UCSD-AML1 (cell line): ENCODE results near the gene IFITM1.

Experiments used
- DNase-seq: peaks from one replicate; lab custom pipeline; 2025; ENCODE audit not compliant: unreplicated experiment; lab: John Stamatoyannopoulos, UW

Gene IFITM1

DNA sequence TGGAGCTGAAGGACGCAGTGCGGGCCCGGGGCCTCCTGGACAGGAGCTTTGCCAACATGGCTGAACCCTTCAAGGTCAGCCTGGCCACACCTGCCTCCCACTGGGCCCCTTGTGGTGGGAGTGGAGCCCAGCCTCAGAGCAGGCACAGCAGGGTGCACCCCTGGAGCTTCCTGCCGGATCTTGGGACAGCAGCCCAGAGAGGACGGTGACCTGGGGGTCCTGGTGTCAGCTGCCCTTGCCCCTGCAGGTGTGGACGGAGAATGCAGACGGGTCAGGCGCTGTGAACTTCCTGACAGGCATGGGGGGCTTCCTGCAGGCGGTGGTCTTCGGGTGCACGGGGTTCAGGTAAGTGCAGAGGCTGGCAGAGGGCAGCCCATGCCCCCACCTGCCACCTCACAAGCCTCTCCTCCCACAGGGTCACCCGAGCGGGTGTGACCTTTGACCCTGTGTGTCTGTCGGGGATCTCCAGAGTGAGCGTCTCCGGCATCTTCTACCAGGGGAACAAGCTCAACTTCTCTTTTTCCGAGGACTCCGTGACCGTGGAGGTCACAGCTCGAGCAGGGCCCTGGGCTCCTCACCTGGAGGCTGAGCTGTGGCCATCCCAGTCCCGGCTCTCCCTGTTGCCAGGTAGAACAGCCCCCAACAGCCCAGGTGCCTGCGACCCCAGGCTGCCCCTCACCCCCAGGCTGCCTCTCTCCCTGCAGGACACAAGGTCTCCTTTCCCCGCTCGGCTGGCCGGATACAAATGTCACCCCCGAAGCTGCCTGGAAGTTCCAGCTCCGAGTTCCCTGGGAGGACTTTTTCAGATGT lies 19.8 kb upstream of the IFITM1 start:
- DNase-seq = no peak

DNA sequence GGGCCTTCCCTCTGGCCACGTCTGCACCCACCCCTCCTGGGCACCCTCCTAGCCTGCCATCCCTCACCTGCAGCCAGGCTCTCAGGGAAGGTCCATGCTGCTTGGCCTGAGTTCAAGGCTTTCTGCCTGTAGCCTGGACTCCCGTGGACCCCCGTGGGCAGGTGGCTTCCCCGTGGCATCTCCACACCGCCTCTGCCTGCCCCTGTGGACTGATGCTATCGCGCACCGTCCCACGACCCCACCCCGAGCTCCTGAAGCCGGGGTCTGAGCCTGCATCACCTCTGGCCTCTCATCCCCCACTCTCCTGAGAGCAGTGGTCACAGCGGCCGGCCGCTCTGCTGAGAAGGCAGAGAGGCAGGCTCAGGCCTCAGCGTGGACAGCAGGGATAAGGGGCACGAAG lies 19.1 kb upstream of the IFITM1 start:
- no peak for DNase-seq

DNA sequence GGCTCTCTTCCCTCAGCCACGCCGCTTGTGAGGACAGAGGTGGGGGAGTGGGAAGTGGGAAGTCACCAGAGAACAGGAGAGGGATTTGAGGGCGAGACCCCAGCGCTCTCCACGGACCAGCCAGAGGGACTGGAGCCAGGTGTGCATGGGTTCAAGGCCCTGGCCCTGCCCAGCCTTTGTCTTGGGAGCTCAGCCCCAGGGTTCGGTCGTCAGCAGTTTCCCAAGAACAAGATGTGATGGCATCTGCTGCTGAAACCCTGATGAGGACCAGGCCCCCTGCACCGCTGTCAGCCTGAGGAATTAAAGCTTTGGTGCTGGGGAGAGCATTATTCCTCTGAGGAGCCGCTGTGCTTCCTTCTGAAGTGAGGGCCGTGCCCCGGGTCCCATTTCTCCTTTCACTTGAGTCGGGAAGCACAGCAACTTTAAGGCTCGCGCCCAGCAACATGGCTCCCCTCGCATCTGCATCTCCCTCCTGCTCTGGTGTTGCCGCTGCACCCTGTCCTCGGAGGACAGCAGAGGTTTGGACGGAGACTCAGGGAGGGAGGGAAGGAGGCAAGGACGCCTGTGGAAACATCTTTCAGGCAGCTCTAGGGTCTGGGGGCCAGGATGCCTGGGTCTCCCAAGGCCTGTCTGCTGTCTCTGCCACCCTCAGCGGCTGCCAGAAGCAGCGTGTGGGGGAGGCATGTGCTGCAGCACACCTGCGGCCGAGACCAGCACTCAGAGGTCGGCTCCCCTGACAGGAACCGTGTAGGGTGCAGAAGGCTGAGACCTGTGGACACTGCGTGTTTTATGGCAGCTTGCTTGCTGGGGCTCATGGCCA lies 18.3 kb upstream of the IFITM1 start:
- DNase-seq = no peak

DNA sequence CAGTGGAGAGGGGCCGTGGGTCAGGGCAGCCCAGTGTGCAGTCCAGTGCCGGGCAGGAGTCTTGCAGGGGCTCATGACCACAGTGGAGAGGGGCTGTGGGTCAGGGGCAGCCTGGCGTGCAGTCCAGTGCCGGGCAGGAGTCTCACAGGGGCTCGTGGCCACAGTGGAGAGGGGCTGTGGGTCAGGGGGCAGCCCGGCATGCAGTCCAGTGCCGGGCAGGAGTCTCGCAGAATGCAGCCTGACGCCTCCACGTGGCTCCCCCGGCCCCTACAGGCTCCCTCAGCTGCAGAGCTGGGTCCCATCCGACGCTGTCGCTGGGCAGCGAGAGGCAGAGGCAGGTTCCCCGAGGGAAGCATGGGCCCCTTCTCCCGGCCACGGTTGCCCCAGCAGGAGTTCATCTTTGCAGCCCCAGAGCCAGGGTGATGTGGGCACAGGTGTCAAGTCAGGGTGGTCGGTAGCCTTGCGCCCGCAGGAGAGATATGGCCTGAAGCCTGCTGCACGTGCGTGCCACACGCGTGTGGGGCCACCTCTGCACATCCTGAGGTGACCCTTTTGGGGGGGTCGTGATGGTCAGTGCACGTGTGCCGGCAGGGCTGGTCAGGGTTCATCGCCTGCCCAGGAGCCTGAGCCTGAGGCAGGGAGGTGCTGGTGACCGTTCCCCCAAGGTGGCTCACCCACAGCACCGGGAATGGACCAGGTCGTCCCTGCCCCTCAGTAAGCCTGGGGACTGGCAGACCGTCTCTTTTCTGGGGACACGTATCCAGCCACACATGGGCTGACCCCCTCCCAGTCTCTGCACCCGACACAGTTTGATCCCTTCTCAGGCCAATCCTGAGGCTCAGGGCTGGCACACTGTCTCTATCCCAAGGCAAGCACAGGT lies 17.4 kb upstream of the IFITM1 start:
- DNase-seq = no peak

DNA sequence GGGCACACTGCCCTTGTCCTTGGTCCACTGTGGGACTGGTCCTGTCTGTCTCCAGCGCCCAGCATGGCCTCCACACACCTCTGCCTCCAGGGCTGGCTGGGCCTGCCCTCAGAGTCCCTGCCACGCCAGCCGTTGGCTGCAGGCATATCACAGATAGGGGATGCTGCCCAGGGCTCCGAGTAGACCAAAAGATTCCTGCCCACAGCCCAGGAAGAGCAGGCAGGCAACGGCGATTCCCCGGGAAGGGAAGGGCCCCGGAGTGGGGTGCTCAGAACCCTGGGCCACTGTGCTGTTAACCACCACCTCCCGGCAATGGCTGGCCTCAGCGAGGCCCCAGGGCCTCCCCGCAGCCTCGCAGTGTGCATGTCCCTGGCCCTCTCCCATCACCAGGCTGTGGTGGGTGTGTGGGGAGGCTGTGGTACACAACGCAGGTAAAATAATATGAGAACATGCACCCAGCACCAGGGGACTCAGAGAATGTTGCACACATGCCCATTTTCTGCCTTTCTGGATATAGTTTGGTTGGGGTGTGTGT lies 16.7 kb upstream of the IFITM1 start:
- DNase-seq = no peak

DNA sequence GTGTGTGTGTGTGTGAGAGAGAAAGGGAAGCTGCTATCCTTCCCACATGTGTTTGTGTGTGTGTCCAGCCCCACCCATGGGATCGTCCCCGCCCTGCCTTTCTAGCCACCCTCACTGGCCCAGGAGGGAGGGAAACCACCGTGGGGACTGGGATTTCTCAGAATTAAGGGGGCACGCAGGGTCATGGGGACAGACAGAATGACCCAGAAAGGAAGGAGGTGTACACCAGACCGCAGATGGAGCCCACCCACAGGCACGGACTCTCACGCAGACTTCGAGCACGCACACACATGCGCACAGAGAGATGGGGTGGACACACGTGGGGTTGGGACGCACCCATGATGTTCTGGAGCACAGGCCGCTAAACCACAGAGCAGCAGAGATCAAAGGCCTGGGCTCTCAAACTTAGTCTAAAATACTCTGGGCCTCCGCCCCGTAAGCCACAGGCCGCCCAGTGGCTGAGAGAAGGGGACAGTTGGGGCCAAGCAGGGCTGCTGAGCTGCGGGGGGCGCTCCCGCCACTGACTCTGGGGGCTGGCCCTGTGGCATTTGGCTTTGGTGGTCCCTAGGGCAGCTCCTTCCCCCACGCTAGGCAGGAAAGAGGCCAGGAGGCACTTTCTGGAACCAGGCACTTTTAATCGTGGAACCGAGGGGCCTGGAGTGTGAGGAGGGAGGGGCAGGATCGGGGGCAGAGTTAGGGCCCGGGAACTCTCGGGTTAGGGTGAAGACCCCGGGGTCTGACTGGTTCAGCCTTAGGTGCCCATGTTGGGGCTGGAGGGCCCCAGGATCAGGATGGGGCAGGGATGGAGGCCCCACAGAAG lies 16.0 kb upstream of the IFITM1 start:
- DNase-seq = no peak

DNA sequence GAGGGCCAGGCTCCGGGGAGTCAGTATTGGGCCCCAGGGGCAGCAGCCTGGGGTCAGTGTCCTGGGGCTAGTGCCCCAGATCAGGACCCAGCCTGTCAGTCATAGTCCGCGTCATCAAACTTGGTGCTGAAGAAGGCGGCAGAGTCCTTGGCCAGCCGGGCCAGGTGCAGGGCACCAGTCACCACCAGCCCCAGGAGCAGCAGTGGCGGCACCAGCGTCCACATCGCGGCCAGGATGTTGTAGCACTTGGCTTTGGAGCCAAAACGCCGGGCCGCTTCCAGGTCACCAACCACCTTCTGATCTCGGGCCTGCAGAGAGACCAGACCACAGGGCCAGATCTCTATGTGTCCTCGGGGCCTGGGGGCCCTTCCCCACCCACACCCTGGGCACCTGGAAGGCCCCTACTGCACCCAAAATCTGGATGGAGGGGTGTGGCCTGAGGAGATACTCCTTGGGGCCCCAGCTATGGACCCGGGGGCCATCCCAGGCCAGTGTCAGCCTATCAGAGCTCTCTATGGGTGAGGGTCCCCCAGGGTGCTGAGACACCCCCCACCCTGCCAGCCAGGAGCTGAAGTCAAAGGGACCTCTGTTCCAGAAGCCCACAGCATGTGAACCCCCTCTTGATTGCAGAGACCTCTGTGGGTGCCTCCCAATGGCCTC lies 15.3 kb upstream of the IFITM1 start:
- no peak for DNase-seq

DNA sequence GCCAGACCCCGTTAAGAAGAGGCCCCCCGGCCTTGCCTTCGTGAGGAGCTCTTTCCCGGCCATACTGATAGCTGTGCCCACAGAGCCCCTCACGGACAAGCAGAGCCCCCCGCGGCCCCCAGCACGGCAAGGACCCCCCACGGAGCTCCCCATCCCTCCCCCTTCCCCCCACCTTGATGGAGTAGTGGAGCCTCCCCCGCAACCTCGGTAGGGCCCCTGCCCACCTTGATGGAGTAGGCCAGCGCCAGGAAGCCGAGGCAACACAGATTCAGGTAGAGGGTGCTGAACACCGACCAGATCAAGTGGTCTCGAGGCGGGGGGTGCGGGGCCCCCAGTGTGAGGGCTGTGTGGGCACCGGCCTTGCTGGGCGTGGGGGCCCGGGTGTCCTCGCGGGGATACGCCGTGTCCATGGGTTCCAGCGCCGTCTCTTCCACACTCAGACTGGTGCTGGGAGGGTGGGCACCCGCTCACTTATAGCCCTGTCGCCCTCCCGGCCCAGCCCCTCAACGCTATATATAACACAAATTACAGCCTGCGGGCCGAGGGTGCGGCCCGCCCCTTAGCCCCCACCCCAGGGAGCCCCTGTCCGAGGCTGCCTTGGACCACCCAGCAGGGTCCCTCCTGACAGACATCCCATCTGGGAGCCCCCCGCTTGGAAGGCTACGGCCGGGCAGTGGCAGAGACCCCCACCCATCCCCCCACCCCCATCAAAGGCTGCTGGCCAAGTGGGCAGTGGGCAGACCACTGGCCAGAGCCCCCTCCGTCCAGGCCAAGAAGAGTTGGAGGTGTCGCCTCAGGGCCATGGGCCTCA lies 14.6 kb upstream of the IFITM1 start, which contains the start of gene IFITM5:
TSS of gene IFITM5 (minus strand) at position 446 of the 811 bp plus-strand sequence. CDS start at position 410, 36 bp downstream.
- no peak for DNase-seq

DNA sequence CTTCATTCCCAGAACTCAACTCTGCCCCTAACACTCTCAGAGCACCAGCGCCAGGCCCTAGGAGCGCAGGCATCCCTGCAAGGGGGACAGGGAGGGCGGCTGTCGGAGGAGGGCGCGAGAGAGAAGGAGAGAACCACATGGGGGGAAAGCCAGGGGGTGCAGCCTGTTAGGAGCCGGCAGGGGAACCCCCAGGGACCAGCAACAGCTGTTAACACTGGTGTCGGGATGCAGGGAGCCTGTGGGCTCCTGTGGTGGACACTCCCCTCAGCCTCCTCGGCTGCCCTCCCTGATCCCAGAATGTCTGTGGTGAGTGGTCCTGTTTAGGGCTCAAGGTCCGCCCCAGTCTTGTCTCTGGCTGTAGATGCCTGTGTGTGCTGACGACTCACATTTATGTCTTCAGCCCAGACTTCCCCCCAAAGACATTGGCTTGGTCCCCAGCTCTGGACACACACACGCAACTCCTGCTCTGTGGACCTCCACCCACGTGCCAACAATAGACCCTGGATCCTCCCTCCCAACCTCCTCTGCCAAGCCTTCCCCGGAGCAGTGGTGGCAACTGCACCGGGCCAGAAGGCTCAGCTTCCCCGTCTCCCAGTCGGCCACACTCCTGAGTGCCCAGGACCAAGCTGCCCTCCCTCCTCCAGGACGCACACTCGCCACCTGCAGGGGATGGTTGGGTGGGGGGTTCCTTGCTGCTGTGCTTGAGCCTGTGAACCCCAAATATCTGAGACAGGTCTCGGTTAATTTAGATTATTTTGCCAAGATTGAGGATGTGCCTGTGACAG lies 13.7 kb upstream of the IFITM1 start:
- DNase-seq = no peak

DNA sequence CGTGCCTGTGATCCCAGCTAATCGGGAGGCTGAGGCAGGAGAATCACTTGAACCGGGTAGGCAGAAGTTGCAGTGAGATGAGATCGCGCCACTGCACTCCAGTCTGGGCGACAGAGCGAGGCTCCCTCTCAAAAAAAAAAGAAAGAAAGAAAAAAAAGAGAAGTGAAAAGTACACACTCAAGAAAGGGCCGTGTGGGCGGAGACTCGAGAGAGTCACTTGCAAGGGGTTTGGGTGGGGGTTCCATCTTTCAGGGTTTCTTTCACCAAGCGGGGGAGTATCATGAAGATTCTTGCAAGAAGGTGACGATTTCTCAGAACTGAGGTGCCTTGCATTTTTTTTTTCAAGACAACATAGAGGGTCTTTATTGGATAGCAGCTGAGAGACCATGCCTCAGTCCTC lies 10.5 kb upstream of the IFITM1 start:
- DNase-seq = no peak

DNA sequence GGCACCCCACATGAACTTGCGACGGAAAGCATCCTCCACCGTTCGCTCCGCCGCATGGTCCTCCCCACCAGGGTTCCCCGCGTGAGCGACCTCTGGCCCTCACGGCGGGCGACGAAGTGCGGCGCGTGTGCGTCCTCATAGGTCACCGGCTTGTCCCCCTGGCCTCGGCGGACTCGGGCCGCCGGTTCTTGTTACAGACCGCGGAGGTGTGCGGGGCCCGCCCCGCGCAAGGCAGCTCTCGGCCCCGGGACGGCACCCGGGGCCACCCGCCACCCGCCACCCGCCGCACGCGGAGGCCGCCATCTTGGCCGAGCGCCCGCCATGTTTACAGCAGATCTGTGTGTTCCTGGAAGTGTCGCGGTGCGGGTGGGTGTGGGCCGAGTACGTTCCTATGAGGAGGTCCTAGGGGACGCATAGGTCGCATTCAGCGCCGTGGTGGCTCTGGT lies 9.8 kb upstream of the IFITM1 start:
- DNase-seq = no peak

DNA sequence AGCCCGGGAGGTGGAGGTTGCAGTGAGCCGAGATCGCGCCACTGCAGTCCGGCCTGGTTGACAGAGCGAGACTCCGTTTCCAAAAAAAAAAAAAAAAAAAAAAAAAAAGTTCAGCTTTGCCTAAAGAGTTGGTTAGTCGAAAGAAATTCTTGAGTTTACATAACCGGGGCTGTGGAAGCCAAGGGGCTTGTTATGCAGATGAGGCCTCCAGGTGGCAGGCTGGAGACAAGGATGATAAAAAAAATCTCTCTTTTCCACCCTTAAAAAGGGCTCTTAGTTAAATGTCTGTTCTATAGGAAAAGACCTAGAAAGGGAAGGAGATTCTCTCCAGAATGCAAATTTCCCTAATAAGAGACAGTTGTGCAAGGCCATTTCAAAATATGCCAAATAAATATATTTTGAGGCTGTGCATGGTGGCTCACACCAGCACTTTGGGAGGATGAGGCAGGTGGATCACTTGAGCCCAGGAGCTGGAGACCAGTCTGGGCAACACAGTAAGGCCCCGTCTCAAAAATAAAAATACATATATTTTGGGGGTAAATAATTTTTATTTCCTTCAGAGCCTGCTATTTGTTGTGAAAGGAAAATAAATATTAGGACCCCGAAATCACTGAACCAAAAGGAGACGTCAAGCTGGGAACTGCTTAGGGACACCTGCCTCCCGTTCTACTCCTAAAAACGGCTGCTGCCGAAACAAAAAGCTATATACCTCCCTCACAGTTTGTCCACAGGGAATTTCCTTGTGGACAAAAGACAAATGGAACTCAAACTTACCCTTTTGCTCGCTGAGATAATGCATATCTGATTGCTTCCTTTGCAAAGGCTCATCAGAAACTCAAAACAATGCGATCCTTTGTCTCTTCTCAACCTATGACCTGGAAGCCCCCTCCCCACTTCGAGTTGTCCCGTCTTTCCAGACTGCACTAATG lies 8.7 kb upstream of the IFITM1 start:
- peak; percentile 53 for DNase-seq

DNA sequence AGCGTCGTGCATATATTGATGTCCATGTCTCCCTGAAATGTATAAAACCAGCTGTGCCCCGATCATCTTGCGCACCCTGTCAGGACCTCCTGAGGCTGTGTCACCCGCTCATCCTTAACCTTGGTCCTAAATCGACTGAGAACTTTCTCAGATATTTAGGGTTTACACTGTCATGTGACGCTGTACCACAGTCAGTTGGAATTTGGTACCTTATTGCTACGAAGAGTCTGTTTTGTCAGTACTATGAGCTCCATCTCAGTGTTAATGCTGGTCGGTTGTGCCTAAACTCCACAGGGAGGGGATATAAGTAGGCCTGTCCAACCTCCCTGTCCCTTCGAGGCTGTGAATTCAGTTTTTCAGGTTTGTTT lies 8.0 kb upstream of the IFITM1 start:
- no peak for DNase-seq

DNA sequence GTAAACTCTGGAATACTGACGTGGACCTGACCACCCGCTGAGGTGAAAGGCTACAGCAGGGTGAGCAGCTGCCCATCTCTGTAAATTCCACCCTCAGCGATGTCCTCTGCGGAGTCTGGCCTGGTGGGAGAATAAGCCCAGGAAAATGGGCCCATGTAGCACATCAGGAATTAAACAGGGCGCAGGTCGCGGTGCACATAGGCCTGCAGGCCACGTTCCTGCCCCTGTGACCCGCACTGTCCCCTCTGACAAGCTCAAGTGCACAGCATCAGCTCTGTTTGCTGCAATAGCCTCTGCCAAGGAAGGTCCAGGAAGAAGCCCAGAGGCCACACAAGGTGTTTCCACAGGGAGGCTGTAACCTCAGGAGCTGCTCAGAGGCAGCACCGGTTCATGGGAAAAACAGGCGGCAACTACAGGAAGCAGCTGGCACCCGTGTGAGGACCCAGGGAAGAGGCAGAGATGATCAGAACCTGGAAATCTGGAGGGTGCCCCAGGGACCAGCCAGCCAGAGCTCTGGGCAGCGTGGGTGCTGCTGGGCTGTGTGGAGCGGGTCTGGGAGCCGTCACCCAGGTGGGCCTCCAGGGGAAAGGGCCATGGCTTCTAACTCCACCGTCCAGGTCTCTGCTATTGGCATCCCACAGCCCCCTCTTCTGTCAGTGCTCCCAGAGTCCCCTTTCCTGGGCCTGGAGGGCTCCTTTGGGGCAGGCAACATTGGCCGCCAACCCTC lies 7.0 kb upstream of the IFITM1 start:
- DNase-seq = peak; percentile 41

DNA sequence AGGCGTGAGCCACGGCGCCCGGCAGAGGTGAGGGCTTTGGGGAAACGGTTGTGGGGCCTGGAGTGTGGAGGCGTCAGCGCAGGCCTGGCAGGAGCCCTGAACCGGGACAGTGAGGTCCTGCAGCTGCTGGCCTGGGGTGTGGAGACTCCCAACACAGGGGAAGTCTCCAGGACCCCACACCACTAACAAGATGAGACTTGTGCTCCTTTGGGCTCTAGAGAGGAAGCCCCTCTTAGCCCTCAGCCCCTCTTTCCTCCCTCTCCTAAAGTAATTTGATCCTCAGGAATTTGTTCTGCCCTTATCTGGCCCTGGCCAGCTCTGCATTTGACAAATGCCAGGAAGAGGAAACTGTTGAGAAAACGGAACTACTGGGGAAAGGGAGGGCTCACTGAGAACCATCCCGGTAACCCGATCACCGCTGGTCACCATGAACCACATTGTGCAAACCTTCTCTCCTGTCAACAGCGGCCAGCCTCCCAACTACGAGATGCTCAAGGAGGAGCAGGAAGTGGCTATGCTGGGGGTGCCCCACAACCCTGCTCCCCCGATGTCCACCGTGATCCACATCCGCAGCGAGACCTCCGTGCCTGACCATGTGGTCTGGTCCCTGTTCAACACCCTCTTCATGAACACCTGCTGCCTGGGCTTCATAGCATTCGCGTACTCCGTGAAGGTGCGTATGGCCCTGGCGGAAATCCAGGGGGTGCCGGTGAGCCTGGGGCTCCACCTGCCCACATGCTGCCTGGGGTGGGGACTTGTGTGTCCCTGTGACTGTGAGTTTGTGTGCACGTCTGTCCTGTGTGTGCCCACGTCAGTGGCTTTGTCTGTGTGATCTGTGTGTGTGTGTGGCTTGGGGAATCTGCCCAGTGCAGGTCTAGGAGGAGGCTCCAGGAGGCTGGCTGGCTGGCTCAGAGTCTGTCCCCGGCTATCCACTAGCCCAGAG lies 5.8 kb upstream of the IFITM1 start, which contains the start of gene IFITM2:
TSS of gene IFITM2 (plus strand) at position 51 of the 943 bp plus-strand sequence. CDS start at position 428, 377 bp downstream.
- DNase-seq = peak; percentile 80
